ENCODE measurements around the gene SMYD3. TPM values are rescaled to one million over a fixed set of nuclear protein-coding genes. Genes with fewer than 3 reads are reported as not detected.

Gene SMYD3
- total RNA-seq, 1 donor from 2014 or later = 31.9 TPM

DNA sequence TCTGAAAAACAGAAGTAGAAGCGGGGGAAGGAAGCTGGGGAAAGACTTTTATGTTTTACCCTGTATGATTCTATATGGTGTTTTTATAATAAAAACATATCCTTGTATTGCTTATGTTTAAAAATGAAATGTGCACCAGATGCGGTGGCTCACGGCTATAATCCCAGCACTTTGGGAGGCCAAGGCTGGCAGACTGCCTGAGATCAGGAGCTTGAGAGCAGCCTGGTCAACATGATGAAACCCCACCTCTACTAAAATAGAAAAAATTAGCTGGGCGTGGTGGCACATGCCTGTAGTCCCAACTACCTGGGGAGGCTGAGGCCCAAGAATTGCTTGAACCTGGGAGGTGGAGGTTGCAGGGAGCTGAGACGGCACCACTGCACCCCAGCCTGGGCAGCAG, 155.4 kb downstream of the SMYD3 start:
- H3K4me3 Mint-ChIP-seq (ENCODE audit: low read depth) = no peak overlapping the region
- H3K27ac Mint-ChIP-seq = no peak overlapping the region
- TF ChIP-seq, protein P1, sequence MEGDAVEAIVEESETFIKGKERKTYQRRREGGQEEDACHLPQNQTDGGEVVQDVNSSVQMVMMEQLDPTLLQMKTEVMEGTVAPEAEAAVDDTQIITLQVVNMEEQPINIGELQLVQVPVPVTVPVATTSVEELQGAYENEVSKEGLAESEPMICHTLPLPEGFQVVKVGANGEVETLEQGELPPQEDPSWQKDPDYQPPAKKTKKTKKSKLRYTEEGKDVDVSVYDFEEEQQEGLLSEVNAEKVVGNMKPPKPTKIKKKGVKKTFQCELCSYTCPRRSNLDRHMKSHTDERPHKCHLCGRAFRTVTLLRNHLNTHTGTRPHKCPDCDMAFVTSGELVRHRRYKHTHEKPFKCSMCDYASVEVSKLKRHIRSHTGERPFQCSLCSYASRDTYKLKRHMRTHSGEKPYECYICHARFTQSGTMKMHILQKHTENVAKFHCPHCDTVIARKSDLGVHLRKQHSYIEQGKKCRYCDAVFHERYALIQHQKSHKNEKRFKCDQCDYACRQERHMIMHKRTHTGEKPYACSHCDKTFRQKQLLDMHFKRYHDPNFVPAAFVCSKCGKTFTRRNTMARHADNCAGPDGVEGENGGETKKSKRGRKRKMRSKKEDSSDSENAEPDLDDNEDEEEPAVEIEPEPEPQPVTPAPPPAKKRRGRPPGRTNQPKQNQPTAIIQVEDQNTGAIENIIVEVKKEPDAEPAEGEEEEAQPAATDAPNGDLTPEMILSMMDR (IDR thresholded peaks at IDR 0.05; ENCODE audit: unreplicated experiment) = no peak
- H3K36me3 Mint-ChIP-seq (ENCODE audit: insufficient read depth) = peaks cover 3% of the 10 kb centered on the region
- H3K4me1 Mint-ChIP-seq (ENCODE audit: low read depth) = peaks cover 14% of the 10 kb centered on the region
- H3K27me3 Mint-ChIP-seq = no peaks in the 10 kb centered on the region
- peaks cover 6% of the 10 kb centered on the region for H3K9me3 Mint-ChIP-seq (ENCODE audit: low read depth)
- DNase-seq (ENCODE audit: low spot score, unreplicated experiment) = no peak

DNA sequence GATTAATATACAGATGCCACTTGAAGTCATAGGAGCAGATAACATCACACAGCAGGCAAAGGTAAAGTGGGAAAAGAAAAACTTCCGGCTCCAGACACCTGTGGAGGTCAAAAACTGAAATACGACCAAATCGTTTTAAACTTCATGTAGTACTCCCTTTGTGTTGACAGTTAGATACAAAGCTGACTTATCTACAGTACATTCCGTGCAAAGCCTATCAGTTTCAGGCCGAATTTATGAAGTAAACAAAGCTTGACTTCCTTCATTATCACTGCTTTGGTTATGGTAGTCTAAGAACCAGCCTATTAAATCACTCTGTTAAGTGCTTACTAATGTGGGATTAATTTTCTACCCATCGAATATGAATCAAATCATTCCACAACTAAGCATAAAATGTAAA, 156.3 kb downstream of the SMYD3 start:
- TF ChIP-seq, protein P1 (IDR thresholded peaks at IDR 0.05; ENCODE audit: unreplicated experiment) = no peak
- Mint-ChIP-seq H3K36me3 (ENCODE audit: insufficient read depth) (peaks cover 1% of the 10 kb centered on the region), H3K4me3 (ENCODE audit: low read depth) (no peak overlapping the region), H3K27me3 (no peaks in the 10 kb centered on the region), H3K27ac (no peak overlapping the region), H3K9me3 (ENCODE audit: low read depth) (no peaks in the 10 kb centered on the region), H3K4me1 (ENCODE audit: low read depth) (peaks cover 7% of the 10 kb centered on the region)
- no peak for DNase-seq (ENCODE audit: low spot score, unreplicated experiment)

DNA sequence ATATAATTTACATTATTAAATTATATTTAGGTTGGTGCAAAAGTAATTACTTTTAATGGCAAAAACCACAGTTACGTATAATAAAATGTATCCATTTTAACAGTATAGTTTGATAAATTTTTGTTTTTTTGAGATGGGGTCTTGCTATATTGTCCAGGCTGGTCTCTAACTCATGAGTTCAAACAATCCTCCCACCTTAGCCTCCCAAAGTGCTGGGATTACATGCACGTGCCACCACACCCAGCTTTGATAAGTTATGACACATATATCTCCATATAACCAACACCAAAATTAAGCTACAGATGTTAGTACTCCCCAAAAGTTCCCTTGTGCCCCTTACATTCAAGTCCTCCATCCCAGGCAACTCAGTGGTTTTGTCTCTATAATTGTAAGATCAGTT, 163.1 kb downstream of the SMYD3 start:
- Mint-ChIP-seq H3K36me3 (ENCODE audit: insufficient read depth) (peaks cover 1% of the 10 kb centered on the region), H3K4me1 (ENCODE audit: low read depth) (no peaks in the 10 kb centered on the region), H3K27ac (no peak overlapping the region), H3K4me3 (ENCODE audit: low read depth) (no peak overlapping the region), H3K9me3 (ENCODE audit: low read depth) (peaks cover 7% of the 10 kb centered on the region), H3K27me3 (no peaks in the 10 kb centered on the region)
- DNase-seq (ENCODE audit: low spot score, unreplicated experiment) = no peak
- TF ChIP-seq, protein P1 (IDR thresholded peaks at IDR 0.05; ENCODE audit: unreplicated experiment) = no peak

DNA sequence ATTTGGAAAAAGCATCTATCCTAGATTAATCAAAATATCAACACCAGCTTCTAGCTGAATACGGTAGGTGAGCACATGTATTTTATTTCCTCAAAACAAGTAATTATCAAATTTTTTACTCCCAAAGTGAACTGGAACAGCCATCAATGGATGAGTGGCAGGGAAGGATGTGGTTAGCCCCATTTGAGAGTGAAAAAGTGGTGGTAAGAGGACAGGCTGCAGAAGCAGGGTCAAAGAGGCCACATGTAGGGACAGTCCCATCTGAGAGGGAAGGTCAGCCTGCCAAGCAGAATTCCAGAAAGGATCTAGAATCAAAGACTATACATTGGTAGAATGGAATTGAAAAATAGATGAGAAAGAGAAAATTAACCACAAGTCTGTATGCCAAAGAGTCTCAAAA, 163.8 kb downstream of the SMYD3 start:
- H3K36me3 Mint-ChIP-seq (ENCODE audit: insufficient read depth) = peaks cover 1% of the 10 kb centered on the region
- no peak for DNase-seq (ENCODE audit: low spot score, unreplicated experiment)
- no peak overlapping the region for H3K4me3 Mint-ChIP-seq (ENCODE audit: low read depth)
- H3K27me3 Mint-ChIP-seq = no peaks in the 10 kb centered on the region
- H3K27ac Mint-ChIP-seq = no peak overlapping the region
- H3K4me1 Mint-ChIP-seq (ENCODE audit: low read depth) = peaks cover under 1% of the 10 kb centered on the region
- peaks cover 7% of the 10 kb centered on the region for H3K9me3 Mint-ChIP-seq (ENCODE audit: low read depth)
- TF ChIP-seq, protein P1 (IDR thresholded peaks at IDR 0.05; ENCODE audit: unreplicated experiment) = no peak

DNA sequence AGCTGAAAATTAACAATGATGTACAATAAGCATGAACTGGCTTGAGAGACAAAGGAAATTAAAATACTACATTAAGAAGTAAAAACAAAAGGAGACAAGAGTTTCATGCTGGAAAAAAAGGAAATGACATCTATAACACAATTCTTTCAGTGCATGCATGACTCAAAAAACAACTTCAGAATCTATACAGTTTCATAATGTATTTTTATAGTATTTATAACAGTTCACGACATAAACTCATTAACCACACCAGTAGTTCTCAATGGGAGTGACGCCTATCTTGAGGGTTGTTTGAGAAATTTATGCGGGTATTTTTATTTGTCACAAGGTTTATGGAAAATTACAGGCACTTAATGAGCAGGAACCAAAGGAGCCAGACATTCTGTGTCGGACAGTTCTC, 168.5 kb downstream of the SMYD3 start:
- no peaks in the 10 kb centered on the region for H3K36me3 Mint-ChIP-seq (ENCODE audit: insufficient read depth)
- no peaks in the 10 kb centered on the region for H3K9me3 Mint-ChIP-seq (ENCODE audit: low read depth)
- DNase-seq (ENCODE audit: low spot score, unreplicated experiment) = no peak
- no peak overlapping the region for H3K4me3 Mint-ChIP-seq (ENCODE audit: low read depth)
- no peak overlapping the region for H3K27ac Mint-ChIP-seq
- no peaks in the 10 kb centered on the region for H3K27me3 Mint-ChIP-seq
- H3K4me1 Mint-ChIP-seq (ENCODE audit: low read depth) = peaks cover 7% of the 10 kb centered on the region
- TF ChIP-seq, protein P1 (IDR thresholded peaks at IDR 0.05; ENCODE audit: unreplicated experiment) = no peak

Data from progenitor cell of endocrine pancreas (in vitro differentiated cells).